ENCODE data around the gene PDZK1. TPM values are rescaled to one million over a fixed set of nuclear protein-coding genes. Genes with fewer than 3 reads are reported as not detected.
"Not testable (repeated sequence)": the region's sequence is repeated elsewhere in the genome, so short reads cannot be mapped to it uniquely, and the experiment has no call there.

The PDZK1 gene
- total RNA-seq, 1 experiment from 2014 or later, result 4.1 TPM

DNA sequence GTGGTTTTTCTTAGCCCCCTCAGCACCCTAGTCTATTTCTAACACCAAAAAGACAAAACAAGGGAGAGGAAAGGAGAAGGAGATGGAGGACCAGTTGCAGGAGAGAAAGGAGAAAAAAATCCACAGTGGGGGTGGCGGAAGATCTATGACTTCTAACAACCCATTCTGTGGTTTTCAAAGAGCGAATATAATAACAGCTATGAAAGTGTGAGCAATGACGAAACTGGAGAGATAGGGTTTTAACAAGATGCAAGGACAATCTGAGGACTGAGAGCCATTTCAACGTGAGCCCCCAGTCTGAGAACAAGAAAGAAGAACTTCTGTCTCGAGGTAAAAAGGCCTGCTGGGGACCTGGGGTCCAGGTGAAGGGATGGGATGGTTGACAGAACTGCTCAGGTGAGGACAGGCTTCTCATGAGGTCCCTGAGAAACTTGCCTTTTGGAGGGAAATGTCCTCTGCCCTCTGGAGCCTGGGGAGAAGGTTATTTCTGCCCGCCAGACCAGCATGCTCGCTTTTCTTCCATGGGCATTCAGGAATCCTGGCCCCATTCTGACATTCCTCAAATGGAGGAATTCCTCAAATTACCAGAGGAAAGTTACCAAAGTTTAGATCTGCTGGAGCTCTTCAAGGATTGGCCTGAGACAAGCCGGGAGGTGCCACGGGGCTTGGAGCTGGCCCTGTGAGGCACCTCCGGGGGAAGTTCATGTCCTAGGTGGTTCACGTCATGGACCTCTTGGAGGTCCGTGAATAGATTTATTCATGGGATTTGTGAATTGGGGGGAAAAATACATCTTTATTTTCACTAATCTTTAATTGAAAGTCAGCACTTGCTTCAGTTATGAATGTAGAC is 12.3 kb upstream of the PDZK1 start, which contains the start of gene CD160:
TSS of gene CD160 (plus strand) at position 270 of the 850 bp plus-strand sequence. CDS start 8,829 bp downstream, outside the sequence.
- H3K4me3 ChIP-seq (ENCODE audit: insufficient read depth, low read depth, low read length), result no peak within 1 kb of the TSS
- DNase-seq, result no peak

DNA sequence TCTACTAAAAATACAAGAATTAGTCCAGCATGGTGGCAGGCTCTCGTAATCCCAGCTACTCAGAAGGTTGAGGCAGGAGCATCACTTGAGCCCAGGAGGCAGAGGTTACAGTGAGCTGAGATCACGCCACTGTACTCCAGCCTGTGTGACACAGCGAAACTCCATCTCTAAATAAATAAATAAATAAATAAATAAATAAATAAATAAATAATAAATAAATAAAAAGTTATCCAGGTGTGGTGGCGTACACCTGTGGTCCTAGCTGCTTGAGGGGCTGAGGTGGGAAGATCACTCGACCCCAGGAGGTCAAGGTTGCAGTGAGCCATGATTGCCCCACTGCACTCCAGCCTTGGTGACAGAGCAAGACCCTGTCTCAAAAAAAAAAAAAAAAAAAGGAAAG is 11.3 kb upstream of the PDZK1 start:
- H3K4me3 ChIP-seq (ENCODE audit: insufficient read depth, low read depth, low read length); DNase-seq; H3K36me3 ChIP-seq (replicated peaks; ENCODE audit: control insufficient read depth, insufficient read depth, low read length); H3K27me3 ChIP-seq (ENCODE audit: control insufficient read depth, insufficient read depth, low read length): not testable (repeated sequence)

More for the DNA sequence above, 12.3 kb upstream of the PDZK1 start, which contains the start of gene CD160:
- H3K27me3 ChIP-seq (ENCODE audit: control insufficient read depth, insufficient read depth, low read length), result peaks cover 6% of the 10 kb centered on the region
- no peaks in the 10 kb centered on the region for H3K36me3 ChIP-seq (replicated peaks; ENCODE audit: control insufficient read depth, insufficient read depth, low read length)

DNA sequence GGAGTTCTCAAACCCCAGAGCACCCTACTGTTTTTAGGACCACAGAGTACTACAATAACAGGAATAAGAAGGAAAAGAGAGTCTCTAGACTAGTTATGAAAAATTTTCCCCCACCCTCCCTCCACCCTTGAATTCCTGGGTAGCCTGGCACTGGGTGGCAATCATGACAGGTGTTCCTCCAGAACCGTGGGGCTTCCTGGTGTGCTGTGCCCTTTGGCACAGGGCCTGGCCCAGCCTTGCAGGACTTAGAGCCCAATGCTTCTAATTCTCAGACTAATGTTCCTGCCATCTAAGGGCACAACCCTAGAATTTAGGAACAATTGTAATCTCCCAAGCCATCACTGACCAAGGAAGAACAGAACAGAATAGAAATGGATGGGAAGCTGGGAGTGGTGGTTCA is 10.7 kb upstream of the PDZK1 start:
- Histone ChIP-seq H3K27me3 (ENCODE audit: control insufficient read depth, insufficient read depth, low read length) (peaks cover 6% of the 10 kb centered on the region; the same call in 1 of the 2 replicates), H3K4me3 (ENCODE audit: insufficient read depth, low read depth, low read length) (no peak overlapping the region)

DNA sequence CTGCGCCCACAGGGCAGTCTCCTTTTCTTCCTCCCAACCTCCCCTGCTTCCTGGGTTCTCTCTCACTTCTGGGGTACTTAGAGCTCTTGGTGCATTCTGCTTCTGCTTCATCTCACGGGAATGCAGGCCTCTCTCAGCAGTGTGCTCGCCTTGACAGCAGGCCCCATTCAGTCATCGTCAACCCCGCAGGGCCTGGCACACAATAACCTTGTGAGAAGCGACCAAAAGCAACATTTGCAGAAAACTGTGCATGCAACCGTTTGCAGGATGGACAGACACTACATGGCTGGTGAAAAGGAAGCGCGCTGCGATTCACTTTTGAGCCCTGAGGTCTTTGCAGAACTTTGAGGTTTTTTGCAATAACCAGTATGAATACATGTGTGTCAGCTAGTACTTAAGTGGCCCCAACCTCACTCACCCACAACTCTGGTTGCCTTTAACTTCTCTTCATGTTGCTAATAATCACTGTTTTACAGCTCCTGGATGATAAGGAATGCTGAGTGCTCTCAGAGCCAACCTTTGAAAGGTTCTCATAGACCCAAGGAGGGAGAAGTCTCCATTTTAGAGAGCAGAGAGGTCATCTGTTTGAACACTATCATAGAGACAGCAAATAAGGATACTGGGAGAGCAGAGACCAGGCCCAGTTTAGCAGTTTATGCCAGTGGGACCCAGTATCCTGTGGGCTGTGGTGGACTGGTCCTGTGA is 9.6 kb upstream of the PDZK1 start:
- no peaks in the 10 kb centered on the region for H3K36me3 ChIP-seq (replicated peaks; ENCODE audit: control insufficient read depth, insufficient read depth, low read length)
- H3K4me3 ChIP-seq (ENCODE audit: insufficient read depth, low read depth, low read length), result no peak overlapping the region
- DNase-seq, result no peak
- H3K27me3 ChIP-seq (ENCODE audit: control insufficient read depth, insufficient read depth, low read length), result peaks cover 6% of the 10 kb centered on the region; the same call in 1 of the 2 replicates

More for the DNA sequence above, 10.7 kb upstream of the PDZK1 start:
- no peak for DNase-seq
- no peaks in the 10 kb centered on the region for H3K36me3 ChIP-seq (replicated peaks; ENCODE audit: control insufficient read depth, insufficient read depth, low read length)

DNA sequence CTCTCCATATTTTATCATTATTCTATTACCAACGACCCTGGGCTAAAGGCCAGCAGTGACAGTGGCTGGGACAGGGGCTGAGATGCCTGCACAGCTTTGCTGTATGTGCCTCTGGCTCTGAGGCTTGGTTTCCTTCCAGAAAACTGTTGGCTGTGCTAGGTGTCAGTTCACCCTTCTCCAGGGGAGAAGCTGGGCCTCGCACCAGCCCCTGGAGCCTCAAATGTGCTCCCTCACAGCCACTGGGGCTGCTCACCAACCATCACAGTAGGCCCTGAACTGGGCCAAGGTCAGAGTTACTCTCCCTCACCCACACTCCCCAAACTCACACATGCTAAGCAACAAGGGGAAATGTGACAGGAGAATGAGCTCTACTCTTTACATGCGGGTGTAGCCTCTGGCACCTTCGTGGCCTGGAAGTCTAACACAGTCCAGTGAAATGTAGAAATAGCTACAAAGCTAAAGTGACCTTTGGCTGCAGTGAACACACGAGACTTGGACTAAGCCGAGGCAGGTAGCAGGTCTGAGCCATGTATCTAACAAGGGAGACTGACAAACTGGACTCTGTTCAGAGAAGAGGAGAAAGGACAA is 7.5 kb upstream of the PDZK1 start:
- DNase-seq, result no peak
- no peaks in the 10 kb centered on the region for H3K36me3 ChIP-seq (replicated peaks; ENCODE audit: control insufficient read depth, insufficient read depth, low read length)
- H3K4me3 ChIP-seq (ENCODE audit: insufficient read depth, low read depth, low read length), result no peak overlapping the region
- no peaks in the 10 kb centered on the region for H3K27me3 ChIP-seq (ENCODE audit: control insufficient read depth, insufficient read depth, low read length)

DNA sequence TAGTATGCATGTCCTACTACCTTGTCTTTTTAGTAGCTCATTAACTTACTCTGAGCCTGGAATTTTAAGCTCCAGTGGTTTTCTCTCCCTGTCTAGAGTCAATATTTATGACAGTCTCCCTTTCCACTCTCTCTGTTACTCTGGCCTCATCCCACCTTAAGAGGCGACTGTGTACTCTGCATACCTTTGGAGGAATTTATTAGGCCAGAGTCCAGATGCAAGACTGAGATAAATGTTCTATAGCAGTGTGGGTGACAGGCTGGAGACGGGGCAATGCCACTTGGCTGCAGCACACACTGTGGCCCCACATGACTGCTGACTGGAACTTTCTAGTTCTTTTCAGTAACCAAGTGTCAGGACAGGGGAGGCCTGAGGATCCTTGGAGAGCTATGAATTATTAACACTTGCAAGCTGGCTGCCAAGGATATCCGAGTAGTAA is 4.1 kb upstream of the PDZK1 start:
- no peaks in the 10 kb centered on the region for H3K27me3 ChIP-seq (ENCODE audit: control insufficient read depth, insufficient read depth, low read length)
- DNase-seq, result no peak
- H3K36me3 ChIP-seq (replicated peaks; ENCODE audit: control insufficient read depth, insufficient read depth, low read length), result no peaks in the 10 kb centered on the region
- no peak overlapping the region for H3K4me3 ChIP-seq (ENCODE audit: insufficient read depth, low read depth, low read length)

DNA sequence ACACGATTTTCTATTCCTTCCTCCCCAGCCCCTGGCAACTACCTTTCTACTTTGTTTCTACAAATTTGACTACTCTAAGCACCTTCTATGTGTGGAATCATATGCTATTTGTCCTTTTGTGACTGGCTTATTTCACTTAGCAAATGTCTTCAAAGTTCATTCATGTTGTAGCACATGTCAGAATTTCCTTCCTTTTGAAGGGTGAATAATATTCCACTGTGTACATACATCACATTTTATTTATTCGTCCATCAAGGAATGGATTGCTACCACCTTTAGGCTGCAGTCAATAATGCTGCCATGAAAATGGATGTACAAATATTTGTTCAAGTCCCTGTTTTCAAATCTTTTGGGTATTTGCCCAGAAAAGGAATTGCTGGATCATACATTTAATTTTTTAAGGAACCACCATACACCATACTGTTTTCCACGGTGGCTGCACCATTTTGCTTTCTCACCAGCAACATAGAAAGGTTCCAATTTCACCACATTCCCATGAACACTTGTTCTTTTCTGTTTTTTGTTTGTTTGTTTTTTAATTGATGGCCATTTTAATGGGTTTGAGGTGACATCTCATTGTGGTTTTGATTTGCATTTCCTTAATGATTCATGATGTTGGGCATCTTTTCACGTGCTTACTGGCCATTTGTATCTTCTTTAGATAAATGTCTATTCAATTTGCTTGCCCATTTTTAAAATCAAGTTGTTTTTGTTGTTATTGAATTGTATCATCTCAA is 3.3 kb upstream of the PDZK1 start:
- H3K36me3 ChIP-seq (replicated peaks; ENCODE audit: control insufficient read depth, insufficient read depth, low read length), result no peaks in the 10 kb centered on the region
- DNase-seq, result no peak
- H3K4me3 ChIP-seq (ENCODE audit: insufficient read depth, low read depth, low read length), result no peak overlapping the region
- no peaks in the 10 kb centered on the region for H3K27me3 ChIP-seq (ENCODE audit: control insufficient read depth, insufficient read depth, low read length)

DNA sequence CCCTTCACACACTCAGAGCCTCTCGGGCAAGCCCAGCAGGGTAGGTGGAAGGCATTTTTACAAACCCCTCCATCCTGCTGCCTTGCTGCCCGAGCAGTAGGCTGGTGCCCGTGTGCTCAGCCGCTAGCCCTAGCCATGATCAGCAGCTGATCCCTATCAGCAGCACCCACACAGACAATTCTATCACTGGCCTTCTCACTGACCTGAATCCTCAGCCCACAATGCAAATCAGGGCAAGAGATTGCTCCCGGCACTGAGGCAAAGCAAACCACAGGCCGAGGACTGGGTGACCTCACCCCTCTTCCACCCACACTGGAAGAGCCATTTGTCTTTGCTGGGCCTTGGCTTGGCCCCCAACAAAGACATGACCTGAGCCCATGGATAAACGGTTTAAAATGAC is 895 bp upstream of the PDZK1 start:
- Histone ChIP-seq H3K4me3 (ENCODE audit: insufficient read depth, low read depth, low read length) (no peak overlapping the region), H3K27me3 (ENCODE audit: control insufficient read depth, insufficient read depth, low read length) (no peaks in the 10 kb centered on the region), H3K36me3 (replicated peaks; ENCODE audit: control insufficient read depth, insufficient read depth, low read length) (no peaks in the 10 kb centered on the region)
- DNase-seq, result no peak

DNA sequence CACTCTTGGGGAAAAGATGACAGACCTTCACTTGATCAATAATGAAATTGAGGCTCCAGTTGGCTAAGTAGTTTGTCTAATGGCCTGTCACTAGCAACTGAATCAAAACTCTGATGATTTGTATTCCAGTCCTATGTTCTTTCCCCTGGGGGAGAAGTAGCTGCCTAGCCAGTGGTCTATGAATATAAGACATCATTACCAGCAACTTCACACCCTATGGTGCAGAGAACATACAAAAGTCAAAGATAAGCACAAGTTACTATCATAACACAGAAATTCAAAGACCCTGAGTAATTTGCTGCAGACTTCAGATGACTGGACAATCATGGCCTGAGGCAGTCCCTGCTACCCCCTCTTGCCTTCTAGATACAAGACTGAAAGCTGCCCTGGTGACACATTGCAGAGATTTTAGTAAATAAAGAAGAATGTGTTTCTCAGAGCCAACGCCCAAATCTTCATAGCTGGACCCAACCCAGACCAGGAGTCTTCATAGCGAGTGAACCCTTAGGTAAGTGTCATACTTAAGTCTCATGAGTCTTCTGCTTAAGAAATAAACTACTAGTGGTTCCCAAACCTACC is 993 bp downstream of the PDZK1 start:
- H3K27me3 ChIP-seq (ENCODE audit: control insufficient read depth, insufficient read depth, low read length), result no peaks in the 10 kb centered on the region
- H3K4me3 ChIP-seq (ENCODE audit: insufficient read depth, low read depth, low read length), result no peak overlapping the region; the same call in 1 of the 2 replicates
- no peak for DNase-seq
- no peaks in the 10 kb centered on the region for H3K36me3 ChIP-seq (replicated peaks; ENCODE audit: control insufficient read depth, insufficient read depth, low read length)

DNA sequence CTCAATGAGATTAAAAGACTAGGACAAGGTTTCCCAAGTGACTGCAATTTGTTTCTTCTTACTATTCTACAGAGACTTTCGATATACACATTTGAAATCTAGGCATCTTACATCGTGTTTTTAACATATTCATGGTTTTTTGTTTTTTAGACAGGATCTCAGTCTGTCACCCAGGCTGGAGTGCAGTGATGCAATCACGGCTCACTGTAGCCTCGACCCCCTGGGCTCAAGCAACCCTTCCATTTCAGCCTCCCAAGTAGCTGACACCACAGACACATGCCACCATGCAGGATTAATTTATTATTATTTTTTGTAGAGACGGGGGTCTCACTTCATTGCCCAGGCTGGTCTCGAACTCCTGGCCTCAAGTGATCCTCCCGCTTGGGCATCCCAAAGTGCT is 1.5 kb downstream of the PDZK1 start:
- H3K4me3 ChIP-seq (ENCODE audit: insufficient read depth, low read depth, low read length), result no peak overlapping the region
- no peaks in the 10 kb centered on the region for H3K36me3 ChIP-seq (replicated peaks; ENCODE audit: control insufficient read depth, insufficient read depth, low read length)
- no peaks in the 10 kb centered on the region for H3K27me3 ChIP-seq (ENCODE audit: control insufficient read depth, insufficient read depth, low read length)
- DNase-seq, result no peak

DNA sequence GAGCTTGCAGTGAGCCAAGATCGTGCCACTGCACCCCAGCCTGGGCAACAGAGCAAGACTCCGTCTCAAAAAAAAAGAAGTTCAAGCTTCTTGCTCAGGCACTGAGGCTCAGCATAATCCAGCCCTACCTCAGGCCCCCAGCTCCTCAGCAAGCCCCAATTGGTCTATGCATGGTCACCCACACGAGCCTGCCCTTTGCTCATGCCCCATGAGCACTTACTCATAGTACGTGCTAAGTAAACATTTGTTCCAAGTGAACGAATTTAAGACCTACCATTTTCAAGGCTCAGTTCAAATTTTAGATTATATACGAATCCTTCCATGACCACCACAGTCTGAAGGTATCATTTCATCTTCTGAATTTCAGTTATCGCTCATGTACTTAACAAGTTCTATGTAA is 4.3 kb downstream of the PDZK1 start:
- no peak overlapping the region for H3K4me3 ChIP-seq (ENCODE audit: insufficient read depth, low read depth, low read length)
- no peak for DNase-seq
- H3K27me3 ChIP-seq (ENCODE audit: control insufficient read depth, insufficient read depth, low read length), result no peaks in the 10 kb centered on the region; the same call in 1 of the 2 replicates
- no peaks in the 10 kb centered on the region for H3K36me3 ChIP-seq (replicated peaks; ENCODE audit: control insufficient read depth, insufficient read depth, low read length)

DNA sequence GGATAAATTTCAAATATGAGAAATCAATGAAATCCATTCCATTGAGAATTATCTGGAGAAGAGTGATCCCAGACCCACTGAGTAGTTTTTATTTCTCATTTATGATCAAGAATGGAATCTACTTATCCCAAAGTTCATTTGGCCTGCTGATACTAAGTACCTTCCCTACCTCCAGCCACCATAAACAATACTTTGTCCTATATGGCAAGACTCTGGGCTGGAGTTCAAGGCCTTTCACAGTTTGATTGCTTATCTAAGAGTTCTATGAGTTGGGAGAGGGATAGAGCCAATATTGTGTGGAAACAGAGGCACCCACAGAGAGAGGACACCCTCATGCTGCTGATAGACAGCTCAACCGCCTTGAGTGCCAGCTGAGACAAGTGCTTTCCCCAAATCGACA is 5.1 kb downstream of the PDZK1 start:
- H3K36me3 ChIP-seq (replicated peaks; ENCODE audit: control insufficient read depth, insufficient read depth, low read length), result no peaks in the 10 kb centered on the region

DNA sequence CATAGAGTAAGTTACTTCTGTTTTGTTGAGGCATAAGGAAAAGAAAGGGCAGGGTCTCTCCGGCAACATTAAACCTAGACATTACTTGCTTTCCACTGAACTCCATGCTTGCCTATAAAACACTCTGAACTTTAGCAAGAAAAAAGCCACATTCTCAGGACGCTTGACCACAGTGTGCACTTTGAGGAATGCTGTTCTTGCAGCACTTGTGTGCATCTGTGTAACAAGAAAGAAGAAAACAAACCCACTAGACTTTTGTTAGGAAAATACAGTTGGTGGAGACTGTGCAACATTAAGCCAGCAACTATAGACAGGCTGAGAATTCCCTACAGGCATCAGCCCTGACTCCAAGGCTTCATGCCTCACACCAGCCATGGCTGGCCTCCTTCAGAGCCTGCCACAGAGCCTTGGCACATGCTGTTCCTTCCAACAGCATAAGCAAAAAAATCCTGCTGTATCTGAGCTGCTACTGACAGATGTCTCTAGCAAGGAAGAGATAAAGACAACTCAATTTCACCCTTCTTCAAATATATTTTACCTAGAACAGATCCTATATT is 5.8 kb downstream of the PDZK1 start:
- H3K4me3 ChIP-seq (ENCODE audit: insufficient read depth, low read depth, low read length), result no peak overlapping the region
- no peak for DNase-seq
- H3K27me3 ChIP-seq (ENCODE audit: control insufficient read depth, insufficient read depth, low read length), result no peaks in the 10 kb centered on the region; the same call in 1 of the 2 replicates

More for the DNA sequence above, 5.1 kb downstream of the PDZK1 start:
- no peak for DNase-seq
- Histone ChIP-seq H3K27me3 (ENCODE audit: control insufficient read depth, insufficient read depth, low read length) (no peaks in the 10 kb centered on the region; the same call in 1 of the 2 replicates), H3K4me3 (ENCODE audit: insufficient read depth, low read depth, low read length) (no peak overlapping the region)

DNA sequence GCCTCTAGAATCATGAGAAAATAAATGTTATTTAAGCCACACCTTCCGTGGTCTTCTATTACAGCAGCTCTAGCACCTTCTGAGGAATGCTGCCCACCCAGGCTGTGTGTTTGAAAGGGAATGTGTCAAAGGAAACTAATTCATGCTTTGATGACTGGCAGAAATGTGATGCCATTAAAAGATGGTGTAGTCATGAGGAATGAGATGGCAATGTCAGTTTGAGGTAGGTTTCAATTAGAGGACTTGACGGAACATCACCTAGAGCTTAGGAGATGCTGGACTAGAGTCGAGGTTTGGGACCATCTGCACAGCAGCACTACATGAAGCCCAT is 10.6 kb downstream of the PDZK1 start:
- DNase-seq, result no peak
- Histone ChIP-seq H3K27me3 (ENCODE audit: control insufficient read depth, insufficient read depth, low read length) (no peaks in the 10 kb centered on the region; the same call in 1 of the 2 replicates), H3K4me3 (ENCODE audit: insufficient read depth, low read depth, low read length) (no peak overlapping the region), H3K36me3 (replicated peaks; ENCODE audit: control insufficient read depth, insufficient read depth, low read length) (no peaks in the 10 kb centered on the region)

More for the DNA sequence above, 5.8 kb downstream of the PDZK1 start:
- H3K36me3 ChIP-seq (replicated peaks; ENCODE audit: control insufficient read depth, insufficient read depth, low read length), result no peaks in the 10 kb centered on the region

All from H7 (cell line).